ENCODE data around the gene HSPD1.

Gene HSPD1

DNA sequence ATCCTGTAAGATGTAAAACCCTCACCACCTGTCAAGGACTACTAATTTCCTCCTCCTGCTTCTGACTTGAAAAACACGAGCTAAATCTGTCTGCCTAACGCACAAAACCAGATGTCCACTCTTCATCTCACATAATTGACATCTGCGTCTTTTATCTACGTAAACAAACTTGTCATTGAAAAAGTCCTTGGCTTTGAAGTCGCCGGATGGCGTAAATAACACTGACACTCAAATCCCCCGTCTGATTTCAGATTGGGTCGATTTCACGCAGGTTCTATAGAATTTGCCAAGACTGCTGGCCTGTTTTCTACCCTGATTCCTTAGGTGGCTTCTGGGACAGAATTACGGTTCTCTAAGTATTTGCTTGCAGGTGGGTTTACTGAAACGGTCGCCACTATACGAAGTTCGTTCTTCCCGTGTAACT, 15.7 kb upstream of the HSPD1 start:
- no peaks in the 10 kb centered on the region for H3K9me3 ChIP-seq (ENCODE audit: control insufficient read depth in 2 of 2, low read length in 2 of 2)
- no peaks in the 10 kb centered on the region for H3K27me3 ChIP-seq (ENCODE audit: control insufficient read depth in 2 of 2, insufficient read depth in 2 of 2, low read length in 2 of 2)
- H3K4me3 ChIP-seq (ENCODE audit: low read length in 2 of 2) = peak overlapping the region; percentile 87 to 88
- H3K27ac ChIP-seq (ENCODE audit: low read depth in 2 of 2, low read length in 2 of 2) = peak overlapping the region; percentile 91 to 97
- H3K9ac ChIP-seq (ENCODE audit: low read depth in 1 of 2, low read length in 2 of 2) = peak overlapping the region; percentile 80 to 97
- H3K36me3 ChIP-seq (ENCODE audit: control insufficient read depth in 2 of 2, insufficient read depth in 2 of 2, low read length in 2 of 2) = peaks cover 0 to 3% of the 10 kb centered on the region in 2 donors
- peaks cover 9 to 11% of the 10 kb centered on the region in 2 donors for H3K4me1 ChIP-seq (ENCODE audit: control insufficient read depth in 2 of 2, insufficient read depth in 2 of 2, low read length in 2 of 2)

- Histone ChIP-seq H3K27ac (ENCODE audit: low read depth in 2 of 2, low read length in 2 of 2) (peak overlapping the region; percentile 91 to 97), H3K9me3 (ENCODE audit: control insufficient read depth in 2 of 2, low read length in 2 of 2) (no peaks in the 10 kb centered on the region), H3K4me3 (ENCODE audit: low read length in 2 of 2) (peak overlapping the region; percentile 87 to 88), H3K36me3 (ENCODE audit: control insufficient read depth in 2 of 2, insufficient read depth in 2 of 2, low read length in 2 of 2) (peaks cover 0 to 3% of the 10 kb centered on the region in 2 donors), H3K27me3 (ENCODE audit: control insufficient read depth in 2 of 2, insufficient read depth in 2 of 2, low read length in 2 of 2) (no peaks in the 10 kb centered on the region), H3K4me1 (ENCODE audit: control insufficient read depth in 2 of 2, insufficient read depth in 2 of 2, low read length in 2 of 2) (peaks cover 9 to 11% of the 10 kb centered on the region in 2 donors), H3K9ac (ENCODE audit: low read depth in 1 of 2, low read length in 2 of 2) (peak overlapping the region; percentile 80 to 97)
Observed at GRCh38 chr2:197514754-197515153, 15.1 kb upstream of the HSPD1 start.

GRCh38 chr2:197513915-197514314, 14.3 kb upstream of the HSPD1 start:
- H3K9me3 ChIP-seq (ENCODE audit: control insufficient read depth in 2 of 2, low read length in 2 of 2) = no peaks in the 10 kb centered on the region
- no peaks in the 10 kb centered on the region for H3K27me3 ChIP-seq (ENCODE audit: control insufficient read depth in 2 of 2, insufficient read depth in 2 of 2, low read length in 2 of 2)
- H3K4me1 ChIP-seq (ENCODE audit: control insufficient read depth in 2 of 2, insufficient read depth in 2 of 2, low read length in 2 of 2) = peaks cover 9 to 11% of the 10 kb centered on the region in 2 donors
- H3K4me3 ChIP-seq (ENCODE audit: low read length in 2 of 2) = no peak overlapping the region
- no peak overlapping the region for H3K9ac ChIP-seq (ENCODE audit: low read depth in 1 of 2, low read length in 2 of 2)
- H3K27ac ChIP-seq (ENCODE audit: low read depth in 2 of 2, low read length in 2 of 2) = no peak overlapping the region
- H3K36me3 ChIP-seq (ENCODE audit: control insufficient read depth in 2 of 2, insufficient read depth in 2 of 2, low read length in 2 of 2) = no peaks in the 10 kb centered on the region

DNA sequence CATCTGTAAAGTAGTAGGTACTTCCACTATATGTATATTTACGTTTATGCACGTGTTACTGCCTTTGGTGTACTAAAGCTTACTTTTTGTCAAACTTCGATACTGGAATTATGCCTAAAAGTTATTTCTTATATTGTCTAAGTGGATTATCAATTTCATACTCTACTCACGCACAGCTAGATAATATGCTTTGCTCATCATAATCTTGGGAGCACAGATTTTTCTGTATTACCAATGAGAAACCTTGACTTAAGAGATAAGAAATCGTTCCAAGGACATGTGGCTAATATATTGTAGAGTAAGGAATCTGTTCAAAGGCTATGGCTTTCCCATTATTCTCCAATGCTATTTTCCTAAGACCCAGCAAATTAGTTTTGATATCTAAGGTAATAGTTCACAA, 7.0 kb upstream of the HSPD1 start:
- Histone ChIP-seq H3K9me3 (ENCODE audit: control insufficient read depth in 2 of 2, low read length in 2 of 2) (no peaks in the 10 kb centered on the region), H3K36me3 (ENCODE audit: control insufficient read depth in 2 of 2, insufficient read depth in 2 of 2, low read length in 2 of 2) (peaks cover 11 to 17% of the 10 kb centered on the region in 2 donors), H3K9ac (ENCODE audit: low read depth in 1 of 2, low read length in 2 of 2) (no peak overlapping the region), H3K27ac (ENCODE audit: low read depth in 2 of 2, low read length in 2 of 2) (no peak overlapping the region), H3K4me3 (ENCODE audit: low read length in 2 of 2) (no peak overlapping the region), H3K4me1 (ENCODE audit: control insufficient read depth in 2 of 2, insufficient read depth in 2 of 2, low read length in 2 of 2) (peaks cover 6 to 7% of the 10 kb centered on the region in 2 donors), H3K27me3 (ENCODE audit: control insufficient read depth in 2 of 2, insufficient read depth in 2 of 2, low read length in 2 of 2) (no peaks in the 10 kb centered on the region)

GRCh38 chr2:197504512-197504911, 4.9 kb upstream of the HSPD1 start:
- Histone ChIP-seq H3K27me3 (ENCODE audit: control insufficient read depth in 2 of 2, insufficient read depth in 2 of 2, low read length in 2 of 2) (no peaks in the 10 kb centered on the region), H3K9me3 (ENCODE audit: control insufficient read depth in 2 of 2, low read length in 2 of 2) (no peaks in the 10 kb centered on the region), H3K4me3 (ENCODE audit: low read length in 2 of 2) (no peak overlapping the region), H3K27ac (ENCODE audit: low read depth in 2 of 2, low read length in 2 of 2) (no peak overlapping the region), H3K4me1 (ENCODE audit: control insufficient read depth in 2 of 2, insufficient read depth in 2 of 2, low read length in 2 of 2) (peaks cover 6 to 8% of the 10 kb centered on the region in 2 donors), H3K9ac (ENCODE audit: low read depth in 1 of 2, low read length in 2 of 2) (no peak overlapping the region), H3K36me3 (ENCODE audit: control insufficient read depth in 2 of 2, insufficient read depth in 2 of 2, low read length in 2 of 2) (peaks cover 11 to 17% of the 10 kb centered on the region in 2 donors)

- no peak overlapping the region for H3K9ac ChIP-seq (ENCODE audit: low read depth in 1 of 2, low read length in 2 of 2)
- H3K4me3 ChIP-seq (ENCODE audit: low read length in 2 of 2) = no peak overlapping the region
- H3K9me3 ChIP-seq (ENCODE audit: control insufficient read depth in 2 of 2, low read length in 2 of 2) = no peaks in the 10 kb centered on the region
- peaks cover 11 to 17% of the 10 kb centered on the region in 2 donors for H3K36me3 ChIP-seq (ENCODE audit: control insufficient read depth in 2 of 2, insufficient read depth in 2 of 2, low read length in 2 of 2)
- H3K27ac ChIP-seq (ENCODE audit: low read depth in 2 of 2, low read length in 2 of 2) = no peak overlapping the region
- H3K4me1 ChIP-seq (ENCODE audit: control insufficient read depth in 2 of 2, insufficient read depth in 2 of 2, low read length in 2 of 2) = peaks cover 6 to 8% of the 10 kb centered on the region in 2 donors
- H3K27me3 ChIP-seq (ENCODE audit: control insufficient read depth in 2 of 2, insufficient read depth in 2 of 2, low read length in 2 of 2) = no peaks in the 10 kb centered on the region
Observed at GRCh38 chr2:197504000-197504399, 4.4 kb upstream of the HSPD1 start.

GRCh38 chr2:197502685-197503084, 3.0 kb upstream of the HSPD1 start:
- H3K4me1 ChIP-seq (ENCODE audit: control insufficient read depth in 2 of 2, insufficient read depth in 2 of 2, low read length in 2 of 2) = peaks cover 15 to 17% of the 10 kb centered on the region in 2 donors
- no peak overlapping the region for H3K27ac ChIP-seq (ENCODE audit: low read depth in 2 of 2, low read length in 2 of 2)
- no peak overlapping the region for H3K4me3 ChIP-seq (ENCODE audit: low read length in 2 of 2)
- no peaks in the 10 kb centered on the region for H3K27me3 ChIP-seq (ENCODE audit: control insufficient read depth in 2 of 2, insufficient read depth in 2 of 2, low read length in 2 of 2)
- H3K36me3 ChIP-seq (ENCODE audit: control insufficient read depth in 2 of 2, insufficient read depth in 2 of 2, low read length in 2 of 2) = peaks cover 12 to 17% of the 10 kb centered on the region in 2 donors
- H3K9ac ChIP-seq (ENCODE audit: low read depth in 1 of 2, low read length in 2 of 2) = peak overlapping the region in 1 of 2 donors; percentile 95
- no peaks in the 10 kb centered on the region for H3K9me3 ChIP-seq (ENCODE audit: control insufficient read depth in 2 of 2, low read length in 2 of 2)

GRCh38 chr2:197502201-197502600, 2.6 kb upstream of the HSPD1 start:
- Histone ChIP-seq H3K4me3 (ENCODE audit: low read length in 2 of 2) (peak overlapping the region; percentile 82 to 96), H3K27me3 (ENCODE audit: control insufficient read depth in 2 of 2, insufficient read depth in 2 of 2, low read length in 2 of 2) (no peaks in the 10 kb centered on the region), H3K9me3 (ENCODE audit: control insufficient read depth in 2 of 2, low read length in 2 of 2) (no peaks in the 10 kb centered on the region), H3K36me3 (ENCODE audit: control insufficient read depth in 2 of 2, insufficient read depth in 2 of 2, low read length in 2 of 2) (peaks cover 14 to 19% of the 10 kb centered on the region in 2 donors), H3K9ac (ENCODE audit: low read depth in 1 of 2, low read length in 2 of 2) (peak overlapping the region in 1 of 2 donors; percentile 95), H3K27ac (ENCODE audit: low read depth in 2 of 2, low read length in 2 of 2) (peak overlapping the region in 1 of 2 donors; percentile 11), H3K4me1 (ENCODE audit: control insufficient read depth in 2 of 2, insufficient read depth in 2 of 2, low read length in 2 of 2) (peaks cover 17 to 20% of the 10 kb centered on the region in 2 donors)

GRCh38 chr2:197500503-197501131, 977 bp upstream of the HSPD1 start:
- Histone ChIP-seq H3K9ac (ENCODE audit: low read depth in 1 of 2, low read length in 2 of 2) (peak overlapping the region; percentile 95 to 97), H3K36me3 (ENCODE audit: control insufficient read depth in 2 of 2, insufficient read depth in 2 of 2, low read length in 2 of 2) (peaks cover 28 to 34% of the 10 kb centered on the region in 2 donors), H3K4me3 (ENCODE audit: low read length in 2 of 2) (peak overlapping the region; percentile 82 to 96), H3K9me3 (ENCODE audit: control insufficient read depth in 2 of 2, low read length in 2 of 2) (no peaks in the 10 kb centered on the region), H3K27me3 (ENCODE audit: control insufficient read depth in 2 of 2, insufficient read depth in 2 of 2, low read length in 2 of 2) (no peaks in the 10 kb centered on the region), H3K4me1 (ENCODE audit: control insufficient read depth in 2 of 2, insufficient read depth in 2 of 2, low read length in 2 of 2) (peaks cover 17 to 20% of the 10 kb centered on the region in 2 donors), H3K27ac (ENCODE audit: low read depth in 2 of 2, low read length in 2 of 2) (peak overlapping the region; percentile 95 to 97)

DNA sequence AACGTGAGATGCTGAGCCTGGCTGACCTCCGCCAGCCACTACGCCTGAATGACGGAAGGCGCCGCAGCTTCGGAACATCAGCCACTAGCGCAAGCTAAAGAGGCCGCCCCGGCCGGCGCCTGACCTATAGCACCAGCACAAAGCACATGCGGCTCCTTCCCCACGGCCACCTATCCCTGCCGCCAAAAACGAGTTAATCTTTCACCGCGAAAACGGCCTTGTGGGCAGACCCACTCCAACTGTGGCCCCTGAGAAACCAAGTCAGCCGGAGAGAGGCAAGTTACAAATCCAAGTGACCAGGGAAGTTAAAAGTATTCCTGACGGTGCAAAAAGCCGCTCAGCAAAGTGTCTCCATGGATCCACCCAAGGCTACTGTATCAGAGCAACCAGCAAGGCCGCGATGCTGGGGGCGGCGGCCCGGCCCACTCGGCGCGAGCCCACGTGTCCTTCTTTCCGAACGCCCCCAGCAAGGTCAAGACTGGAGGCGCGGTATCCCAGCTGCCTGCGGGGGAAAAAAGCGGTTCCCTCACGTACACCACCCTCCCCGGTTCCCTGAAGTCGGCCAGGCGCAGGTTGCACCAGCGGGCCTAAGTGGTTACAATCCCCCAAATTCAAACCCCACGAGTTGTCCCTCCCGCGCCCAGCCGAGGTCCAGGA, 575 bp downstream of the HSPD1 start:
- Histone ChIP-seq H3K27ac (ENCODE audit: low read depth in 2 of 2, low read length in 2 of 2) (peak overlapping the region; percentile 95 to 97), H3K9me3 (ENCODE audit: control insufficient read depth in 2 of 2, low read length in 2 of 2) (no peaks in the 10 kb centered on the region), H3K4me3 (ENCODE audit: low read length in 2 of 2) (peak overlapping the region; percentile 82 to 93), H3K36me3 (ENCODE audit: control insufficient read depth in 2 of 2, insufficient read depth in 2 of 2, low read length in 2 of 2) (peaks cover 36 to 41% of the 10 kb centered on the region in 2 donors), H3K4me1 (ENCODE audit: control insufficient read depth in 2 of 2, insufficient read depth in 2 of 2, low read length in 2 of 2) (peaks cover 17 to 20% of the 10 kb centered on the region in 2 donors), H3K9ac (ENCODE audit: low read depth in 1 of 2, low read length in 2 of 2) (peak overlapping the region; percentile 92 to 97), H3K27me3 (ENCODE audit: control insufficient read depth in 2 of 2, insufficient read depth in 2 of 2, low read length in 2 of 2) (no peaks in the 10 kb centered on the region)

All from mucosa of rectum (tissue), 2 donors.